CD4-positive, alpha-beta T cell treated with Interferon alpha-2 for 1 hour (primary cell): Measurements from ENCODE around the gene GRAMD4.
"Not testable (repeated sequence)": the region's sequence is repeated elsewhere in the genome, so short reads cannot be mapped to it uniquely, and the experiment has no call there.

ENCODE experiments used
- DNase-seq, 2 donors: peaks; one replicate each; pipeline ENCODE4 v3.0.0-alpha.2; 2020 to 2022

Gene GRAMD4

DNA sequence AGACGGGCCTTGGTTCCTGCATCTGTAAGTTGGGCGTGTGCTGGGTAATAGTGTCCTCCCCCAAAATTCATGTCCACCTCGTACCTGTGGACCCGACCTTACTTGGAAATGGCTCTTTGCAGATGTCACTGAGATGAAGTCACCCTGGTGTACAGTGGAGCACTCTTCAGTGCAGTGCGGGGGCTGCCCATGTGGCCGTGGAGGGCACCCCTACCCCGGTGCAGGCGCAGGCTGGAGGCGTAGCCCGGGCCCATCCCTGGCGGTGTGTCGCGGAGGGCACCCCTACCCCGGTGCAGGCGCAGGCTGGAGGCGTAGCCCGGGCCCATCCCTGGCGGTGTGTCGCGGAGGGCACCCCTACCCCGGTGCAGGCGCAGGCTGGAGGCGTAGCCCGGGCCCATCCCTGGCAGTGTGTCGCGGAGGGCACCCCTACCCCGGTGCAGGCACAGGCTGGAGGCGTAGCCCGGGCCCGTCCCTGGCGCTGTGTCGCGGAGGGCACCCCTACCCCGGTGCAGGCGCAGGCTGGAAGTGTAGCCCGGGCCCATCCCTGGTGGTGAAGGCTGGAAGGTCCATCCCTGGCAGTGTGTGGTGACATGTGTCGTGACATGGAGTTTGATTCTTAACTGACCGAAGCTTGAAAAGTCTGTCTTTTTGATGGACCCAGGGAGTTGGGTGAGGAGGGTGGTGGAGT is 1.2 kb downstream of the GRAMD4 start:
- not testable (repeated sequence) for DNase-seq

- DNase-seq = no peak
Measured at GRCh38 chr22:46622081-46622521, 1.9 kb downstream of the GRAMD4 start.

- no peak for DNase-seq
Measured at GRCh38 chr22:46625113-46625842, 5.1 kb downstream of the GRAMD4 start.

GRCh38 chr22:46625843-46626349 is 5.7 kb downstream of the GRAMD4 start:
- DNase-seq = no peak

- no peak for DNase-seq
Measured at GRCh38 chr22:46626356-46626755, 6.2 kb downstream of the GRAMD4 start.

DNA sequence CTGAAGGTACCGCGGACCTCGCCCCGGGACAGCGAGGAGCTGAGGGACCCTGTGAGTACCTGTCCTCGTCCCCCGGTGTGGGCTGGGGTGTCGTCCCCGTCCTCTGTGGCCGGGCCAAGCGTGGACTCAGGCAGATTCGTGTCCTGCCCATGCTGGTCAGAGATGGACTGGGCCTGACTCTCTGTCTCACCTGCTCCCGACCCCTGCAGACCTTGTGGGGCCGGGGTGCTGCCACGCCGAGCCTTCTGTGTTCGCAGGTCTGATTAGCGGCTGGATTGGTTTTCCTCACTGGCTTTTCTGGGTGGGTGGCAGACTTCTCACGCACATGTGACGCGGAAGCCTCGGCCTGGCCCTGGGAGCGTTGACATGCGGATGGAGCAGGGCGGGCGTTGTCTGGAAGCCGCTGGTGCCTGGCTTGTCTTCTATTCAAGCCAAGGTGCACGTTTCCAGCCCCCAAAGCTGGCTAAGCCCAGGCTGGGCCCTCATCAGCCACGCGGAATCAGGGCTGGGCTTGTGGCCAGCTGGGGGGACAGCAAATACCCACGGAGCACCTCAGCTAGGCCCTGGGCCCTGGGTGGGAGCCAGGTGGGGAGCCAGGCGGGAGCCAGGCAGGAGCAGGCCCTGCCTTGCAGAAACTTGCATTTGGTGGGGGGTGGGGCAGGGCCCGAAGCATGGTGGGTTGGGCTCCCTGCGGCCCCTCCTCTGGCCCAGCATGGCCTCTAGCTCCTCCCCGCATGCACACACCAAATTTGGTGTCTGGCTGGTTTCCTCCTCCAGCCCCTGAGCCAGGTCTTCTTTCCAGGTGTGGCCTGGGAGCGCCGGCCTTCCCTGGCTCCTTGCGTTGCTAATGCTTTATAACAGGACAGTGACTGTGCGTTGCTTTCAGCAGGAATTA is 7.0 kb downstream of the GRAMD4 start:
- no peak for DNase-seq

- no peak for DNase-seq
Measured at GRCh38 chr22:46627806-46628482, 7.8 kb downstream of the GRAMD4 start.

- DNase-seq = no peak
Measured at GRCh38 chr22:46628756-46629155, 8.6 kb downstream of the GRAMD4 start.

- no peak for DNase-seq
Measured at GRCh38 chr22:46629291-46629690, 9.1 kb downstream of the GRAMD4 start.

- DNase-seq = no peak
Measured at GRCh38 chr22:46631113-46631512, 10.9 kb downstream of the GRAMD4 start.

DNA sequence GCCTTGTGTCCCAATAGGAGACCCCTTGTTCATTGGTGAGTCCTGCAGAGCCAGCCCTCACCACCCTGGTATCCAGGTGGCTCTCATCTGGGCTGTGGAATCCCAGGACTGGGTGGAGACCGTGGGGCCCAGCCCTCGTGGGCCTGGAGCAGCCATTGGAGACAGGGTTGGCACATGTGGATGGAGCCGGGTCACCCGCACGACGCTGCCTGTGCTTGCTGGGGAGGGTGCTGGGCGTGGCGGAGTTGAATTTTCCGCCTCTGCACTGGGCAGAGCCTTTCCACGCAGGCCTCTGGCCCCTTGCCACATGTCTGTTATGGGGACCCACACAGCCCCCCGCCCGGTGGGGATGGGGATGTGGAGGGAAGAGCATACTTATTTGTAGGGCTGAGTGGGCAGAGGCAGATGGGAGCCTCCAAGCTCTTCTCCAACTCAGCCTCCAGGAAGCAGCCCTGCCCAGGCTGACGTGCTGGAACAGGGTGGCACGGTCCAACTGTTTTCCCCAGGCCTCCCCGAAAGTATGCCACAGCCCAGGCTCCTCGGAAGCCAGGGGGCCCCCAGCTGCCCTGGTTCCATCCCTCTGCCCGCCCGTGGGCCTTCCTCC is 12.6 kb downstream of the GRAMD4 start:
- no peak for DNase-seq

- no peak for DNase-seq
Measured at GRCh38 chr22:46633334-46633890, 13.2 kb downstream of the GRAMD4 start.

DNA sequence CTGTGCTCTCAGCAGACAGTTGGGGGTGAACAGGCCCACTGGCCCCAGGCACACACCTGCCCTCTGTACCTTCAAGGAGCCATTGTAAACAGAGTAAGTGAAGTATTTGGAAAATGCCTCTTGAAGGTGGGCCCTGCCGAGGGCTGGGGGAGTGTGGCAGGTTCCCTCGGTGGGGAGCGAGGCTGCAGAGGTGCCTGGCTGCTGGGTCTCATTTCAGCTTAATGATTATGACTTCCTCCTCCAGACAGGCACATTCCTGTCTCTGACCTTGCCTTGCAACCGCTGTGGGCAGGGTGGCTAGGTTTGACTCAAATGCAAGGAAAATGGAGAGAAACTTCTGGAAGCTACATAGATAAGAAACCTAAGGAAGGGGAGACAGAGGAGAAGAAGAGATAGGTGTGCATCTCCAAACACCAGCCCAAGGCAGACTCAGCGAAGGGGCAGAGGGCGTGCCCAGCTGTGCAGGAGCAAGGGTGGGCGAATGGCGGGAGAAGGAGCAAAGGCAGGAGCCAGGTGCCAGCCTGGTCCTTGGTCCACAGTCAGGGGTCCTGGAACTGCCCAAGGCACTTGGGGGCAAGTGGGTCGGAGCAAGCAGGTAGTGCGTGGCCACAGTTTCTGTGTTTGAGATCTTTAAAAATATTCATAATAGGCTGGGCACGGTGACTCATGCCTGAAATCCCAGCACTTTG is 14.0 kb downstream of the GRAMD4 start:
- no peak for DNase-seq

DNA sequence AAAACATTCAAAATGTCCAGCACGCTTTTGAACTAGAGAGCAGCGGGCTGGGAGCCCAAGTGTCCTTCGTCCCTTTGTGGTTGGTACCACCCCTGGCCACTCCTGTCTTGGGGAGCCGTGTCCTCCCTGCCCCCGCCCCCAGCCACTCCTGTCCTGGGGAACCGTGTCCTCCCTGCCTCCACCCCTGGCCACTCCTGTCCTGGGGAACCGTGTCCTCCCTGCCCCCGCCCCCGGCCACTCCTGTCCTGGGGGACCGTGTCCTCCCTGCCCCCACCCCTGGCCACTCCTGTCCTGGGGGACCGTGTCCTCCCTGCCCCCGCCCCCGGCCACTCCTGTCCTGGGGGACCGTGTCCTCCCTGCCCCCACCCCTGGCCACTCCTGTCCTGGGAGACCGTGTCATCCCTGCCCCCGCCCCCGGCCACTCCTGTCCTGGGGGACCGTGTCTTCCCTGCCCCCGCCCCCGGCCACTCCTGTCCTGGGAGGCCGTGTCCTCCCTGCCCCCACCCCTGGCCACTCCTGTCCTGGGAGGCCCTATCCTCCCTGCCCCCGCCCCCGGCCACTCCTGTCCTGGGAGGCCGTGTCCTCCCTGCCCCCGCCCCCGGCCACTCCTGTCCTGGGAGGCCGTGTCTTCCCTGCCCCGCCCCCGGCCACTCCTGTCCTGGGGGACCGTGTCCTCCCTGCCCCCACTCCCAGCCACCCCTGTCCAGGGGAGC is 14.9 kb downstream of the GRAMD4 start:
- not testable (repeated sequence) for DNase-seq

DNA sequence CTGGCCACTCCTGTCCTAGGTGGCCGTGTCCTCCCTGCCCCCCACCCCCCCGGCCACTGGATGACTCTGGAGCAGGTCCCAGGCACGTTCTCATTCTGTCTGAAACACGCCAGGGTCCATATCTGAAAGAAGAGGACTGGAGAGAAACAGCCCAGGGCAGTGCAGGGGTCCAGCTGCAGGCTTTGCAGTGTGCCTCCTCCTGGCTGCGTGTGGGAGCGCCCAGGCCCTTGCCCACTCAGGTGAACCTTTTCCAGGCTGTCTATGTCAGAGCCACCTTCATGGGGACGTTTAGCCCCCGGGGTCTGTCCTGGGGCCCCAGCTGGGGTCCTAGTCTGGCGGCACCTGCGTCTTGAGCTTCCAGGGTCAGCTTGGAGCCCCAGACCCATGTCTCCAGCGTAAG is 15.6 kb downstream of the GRAMD4 start:
- DNase-seq = no peak

GRCh38 chr22:46636221-46637002 is 16.2 kb downstream of the GRAMD4 start:
- no peak for DNase-seq

DNA sequence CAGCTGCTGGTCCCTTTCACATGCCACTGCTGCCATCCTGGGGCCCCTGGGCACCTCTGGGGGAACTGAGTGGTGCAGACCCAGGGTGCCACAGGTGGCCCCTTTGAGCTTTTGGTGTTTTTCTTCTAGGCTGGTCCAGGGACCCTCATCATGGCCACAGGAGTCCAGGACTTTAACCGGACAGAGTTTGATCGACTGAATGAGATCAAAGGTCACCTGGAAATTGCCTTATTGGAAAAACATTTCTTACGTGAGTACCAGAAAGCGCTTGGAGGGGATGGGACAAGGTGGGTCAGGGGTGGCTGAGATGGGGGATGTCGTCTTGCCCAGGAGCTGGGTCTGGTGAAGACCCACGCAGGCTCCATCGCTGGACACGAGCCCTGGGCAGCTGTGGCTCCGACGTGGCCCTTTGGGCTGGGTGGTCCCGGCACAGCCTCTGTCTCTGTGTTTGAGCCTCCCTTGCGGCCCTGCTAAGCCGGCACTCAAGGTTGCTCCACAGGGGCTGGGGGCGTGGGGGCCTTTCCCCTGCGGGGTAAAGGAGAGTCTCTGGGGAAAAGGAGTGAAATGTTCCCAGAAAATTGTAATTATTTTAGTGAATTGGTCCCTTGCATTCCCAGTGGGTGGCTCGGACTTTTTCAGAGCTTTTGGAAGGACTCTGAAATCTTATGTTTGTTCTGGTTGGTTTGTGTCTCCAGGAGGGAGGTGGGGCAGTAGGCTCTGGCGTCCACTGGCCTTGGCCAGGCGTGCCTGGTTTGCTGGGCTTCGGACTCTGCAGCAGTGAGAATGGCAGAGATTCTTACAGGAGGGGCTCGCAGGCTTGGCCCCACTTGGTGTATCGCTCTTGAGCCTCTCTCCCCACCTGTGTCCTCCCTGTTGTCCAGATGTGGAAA is 17.8 kb downstream of the GRAMD4 start:
- DNase-seq = no peak

GRCh38 chr22:46638601-46639431 is 18.6 kb downstream of the GRAMD4 start:
- DNase-seq = peak in 1 of 2 donors; percentile 15
